Measurements from ENCODE around the gene TRPM2. TPM values are rescaled to one million over a fixed set of nuclear protein-coding genes. Genes with fewer than 3 reads are reported as not detected.

TRPM2 gene
- total and polyA plus RNA-seq, 8 donors: 0.46 to 8.7 (median 2.6) TPM

- no peak for FAIRE-seq
- no peak overlapping the region for H3K27ac ChIP-seq
- intact Hi-C loops (cut with DNase I): no loop called here
- H3K4me3 ChIP-seq: no peak overlapping the region
- peaks cover 0 to 24% (median 11%) of the 10 kb centered on the region in 3 donors for H3K36me3 ChIP-seq
- no peak for ATAC-seq
- no peak for DNase-seq
- H3K9me3 ChIP-seq: no peaks in the 10 kb centered on the region
- TF ChIP-seq CTCF (IDR thresholded peaks at IDR 0.05): no peak
- 92 to 93% methylated on average over 12 to 13 of the region's 13 CpGs for whole genome bisulfite sequencing, 2 donors
- H3K27me3 ChIP-seq: no peaks in the 10 kb centered on the region
- no peaks in the 10 kb centered on the region for H3K4me1 ChIP-seq
Measured at GRCh38 chr21:44313451-44313850, 40.0 kb upstream of the TRPM2 start.

DNA sequence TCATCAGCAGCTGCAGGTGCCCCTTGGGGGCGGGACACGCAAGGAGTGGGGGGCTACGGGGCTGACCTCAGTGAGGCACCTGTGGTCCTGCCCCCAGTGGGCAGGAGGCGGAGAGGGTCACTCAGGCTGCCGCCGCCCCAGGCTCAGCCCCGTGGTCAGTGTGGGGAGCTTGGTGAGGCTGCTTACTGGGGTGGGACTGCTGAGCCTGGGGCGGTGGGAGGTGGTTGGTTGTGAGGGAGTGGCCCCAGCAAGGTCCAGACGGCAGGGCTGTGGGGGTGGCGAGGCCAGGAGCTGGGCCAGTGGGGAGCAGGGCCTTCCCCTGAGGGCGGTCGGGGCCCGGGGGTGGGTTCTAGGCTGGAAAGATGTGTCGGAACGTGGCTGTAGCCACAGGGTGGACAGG, 39.3 kb upstream of the TRPM2 start:
- H3K4me3 ChIP-seq: no peak overlapping the region
- WGBS, 2 donors: 90 to 97% methylated on average over 12 to 15 of the region's 15 CpGs
- H3K36me3 ChIP-seq: peaks cover 0 to 27% (median 11%) of the 10 kb centered on the region in 3 donors
- FAIRE-seq (no peak), ATAC-seq (no peak), DNase-seq (no peak)
- H3K9me3 ChIP-seq: no peaks in the 10 kb centered on the region
- H3K4me1 ChIP-seq: no peaks in the 10 kb centered on the region
- intact Hi-C loops (cut with DNase I): no loop called here
- no peak for TF ChIP-seq CTCF (IDR thresholded peaks at IDR 0.05)
- no peak overlapping the region for H3K27ac ChIP-seq
- no peaks in the 10 kb centered on the region for H3K27me3 ChIP-seq

DNA sequence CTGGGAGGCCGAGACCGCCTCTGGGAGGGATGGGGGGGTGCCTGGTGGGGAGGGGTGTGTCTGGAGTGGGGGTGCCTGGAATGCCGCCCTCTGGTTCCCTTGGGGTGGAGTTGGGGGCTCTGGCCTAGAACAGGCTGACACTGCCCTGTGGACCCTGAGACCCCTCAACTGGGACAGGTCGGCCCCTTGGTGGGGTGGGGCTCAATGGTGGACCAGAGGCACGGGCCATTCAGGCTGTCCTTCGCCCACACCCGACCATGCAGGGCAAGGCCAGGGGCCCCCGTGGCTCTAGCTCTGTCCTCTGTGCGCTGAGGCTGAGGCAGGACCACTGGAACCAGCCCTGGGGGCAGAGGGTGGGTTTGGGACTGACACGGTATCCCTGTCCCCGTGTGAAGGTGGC, 38.9 kb upstream of the TRPM2 start:
- no peak for ATAC-seq
- DNase-seq: no peak

GRCh38 chr21:44315691-44316203, 37.7 kb upstream of the TRPM2 start:
- WGBS, 2 donors: 94% methylated on average over 15 to 16 of the region's 16 CpGs
- no peak for FAIRE-seq
- no peak for ATAC-seq
- intact Hi-C loops (cut with DNase I): no loop called here
- no peak for DNase-seq
- Histone ChIP-seq H3K36me3 (peaks cover 0 to 38% (median 11%) of the 10 kb centered on the region in 3 donors), H3K4me3 (no peak overlapping the region), H3K4me1 (no peaks in the 10 kb centered on the region), H3K27me3 (no peaks in the 10 kb centered on the region), H3K27ac (no peak overlapping the region), H3K9me3 (no peaks in the 10 kb centered on the region)
- no peak for TF ChIP-seq CTCF (IDR thresholded peaks at IDR 0.05)

More for the DNA sequence above, 38.9 kb upstream of the TRPM2 start:
- H3K27me3 ChIP-seq: no peaks in the 10 kb centered on the region
- no peak for FAIRE-seq
- H3K9me3 ChIP-seq: no peaks in the 10 kb centered on the region
- no peak overlapping the region for H3K4me3 ChIP-seq
- intact Hi-C loops (cut with DNase I): no loop called here
- H3K36me3 ChIP-seq: peaks cover 0 to 31% (median 11%) of the 10 kb centered on the region in 3 donors
- H3K4me1 ChIP-seq: no peaks in the 10 kb centered on the region
- no peak overlapping the region for H3K27ac ChIP-seq
- WGBS, 2 donors: 91 to 94% methylated on average over 11 of the region's 11 CpGs
- TF ChIP-seq CTCF (IDR thresholded peaks at IDR 0.05): no peak

- no peaks in the 10 kb centered on the region for H3K4me1 ChIP-seq
- 94 to 96% methylated on average over 26 to 27 of the region's 27 CpGs for WGBS, 2 donors
- intact Hi-C loops (cut with DNase I): no loop called here
- no peak overlapping the region for H3K4me3 ChIP-seq
- no peak for ATAC-seq
- H3K9me3 ChIP-seq: no peaks in the 10 kb centered on the region
- FAIRE-seq: no peak
- no peak for TF ChIP-seq CTCF (IDR thresholded peaks at IDR 0.05)
- H3K27me3 ChIP-seq: no peaks in the 10 kb centered on the region
- H3K27ac ChIP-seq: no peak overlapping the region
- peaks cover 0 to 38% (median 11%) of the 10 kb centered on the region in 3 donors for H3K36me3 ChIP-seq
- no peak for DNase-seq
Measured at GRCh38 chr21:44316277-44316900, 37.0 kb upstream of the TRPM2 start.

Data from pancreas (tissue), 10 donors.